Right forelimb (tissue), 1 donor: Measurements from ENCODE around the gene CPA3.

Source experiments
- DNase-seq: peaks from one replicate; pipeline ENCODE4 v3.0.0-alpha.2; 2018

CPA3 gene

DNA sequence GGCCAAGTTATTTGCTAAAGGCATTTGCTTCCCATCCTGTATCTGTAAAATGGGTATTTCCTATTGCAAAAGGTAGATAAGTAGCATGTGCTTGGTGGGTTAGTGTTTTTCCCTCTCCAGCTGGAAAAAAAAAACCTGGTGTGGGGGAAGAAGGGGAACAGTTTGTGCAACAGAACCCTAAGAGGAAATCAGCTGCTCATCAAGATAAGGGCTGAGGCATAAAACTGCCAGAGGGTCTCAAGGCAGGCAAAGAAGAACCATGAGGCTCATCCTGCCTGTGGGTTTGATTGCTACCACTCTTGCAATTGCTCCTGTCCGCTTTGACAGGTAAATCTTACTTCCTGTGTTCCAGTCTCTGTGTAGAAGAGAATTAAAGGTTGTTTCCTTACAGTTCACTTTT lies at the start of gene CPA3:
TSS of gene CPA3 (plus strand) at position 248 of the 400 bp plus-strand sequence. CDS start at position 260, 12 bp downstream.
- DNase-seq: no peak

DNA sequence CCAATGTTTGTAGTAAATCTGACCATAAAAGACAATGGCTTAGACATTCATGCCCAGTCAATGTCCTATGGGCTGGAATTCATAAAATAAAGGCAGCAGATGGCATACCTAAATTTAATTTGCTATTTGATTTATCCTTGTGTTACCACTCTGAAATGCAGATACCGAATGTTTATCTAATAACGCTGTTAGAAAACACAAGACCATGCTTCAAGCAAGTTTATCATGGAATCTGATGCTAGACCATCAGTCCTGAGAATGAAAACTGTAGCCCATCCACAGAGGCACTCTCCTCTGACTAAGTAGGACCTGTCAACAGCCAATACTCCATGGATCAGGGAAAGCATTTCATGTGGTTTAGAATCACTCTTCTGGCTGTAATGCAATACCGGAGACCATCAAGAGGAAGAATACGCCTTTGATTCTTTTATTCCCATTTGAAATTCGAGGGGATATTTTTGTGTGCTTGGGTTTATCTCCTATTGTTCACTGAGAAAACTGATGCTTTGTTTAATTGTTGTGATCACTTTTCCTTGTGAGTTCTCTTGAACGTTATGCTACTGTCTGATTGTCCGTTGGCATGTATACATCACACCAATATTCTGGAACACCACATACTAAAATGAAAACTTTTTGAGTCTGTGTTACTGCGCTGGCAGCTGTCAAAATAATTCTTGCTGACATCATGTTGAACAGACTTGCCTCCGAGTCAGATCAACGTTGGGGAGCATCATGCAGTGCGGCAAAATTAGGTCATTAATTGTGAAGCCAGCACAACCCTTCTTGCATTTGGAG lies 49.6 kb upstream of the CPA3 start:
- DNase-seq: no peak

DNA sequence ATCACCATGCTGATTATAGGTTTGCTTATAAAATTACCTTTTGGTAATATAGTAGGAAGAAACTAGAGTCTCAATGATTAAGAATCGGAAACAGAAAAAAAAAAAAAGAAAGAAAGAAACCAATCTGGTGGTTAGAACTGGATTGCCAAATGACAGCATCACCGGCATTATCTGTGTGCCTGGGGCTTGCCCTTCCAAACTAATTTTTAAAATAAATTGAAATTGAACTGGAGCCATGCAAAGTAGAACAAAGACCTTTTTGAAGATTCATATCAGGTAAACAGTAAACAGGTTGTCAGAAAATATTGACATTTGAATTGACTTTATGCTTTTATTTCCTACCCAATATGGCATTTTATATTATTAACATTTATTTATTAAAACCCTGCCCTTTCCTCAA lies 48.7 kb upstream of the CPA3 start:
- no peak for DNase-seq

GRCh38 chr3:148816981-148817525 lies 48.0 kb upstream of the CPA3 start:
- DNase-seq: no peak

DNA sequence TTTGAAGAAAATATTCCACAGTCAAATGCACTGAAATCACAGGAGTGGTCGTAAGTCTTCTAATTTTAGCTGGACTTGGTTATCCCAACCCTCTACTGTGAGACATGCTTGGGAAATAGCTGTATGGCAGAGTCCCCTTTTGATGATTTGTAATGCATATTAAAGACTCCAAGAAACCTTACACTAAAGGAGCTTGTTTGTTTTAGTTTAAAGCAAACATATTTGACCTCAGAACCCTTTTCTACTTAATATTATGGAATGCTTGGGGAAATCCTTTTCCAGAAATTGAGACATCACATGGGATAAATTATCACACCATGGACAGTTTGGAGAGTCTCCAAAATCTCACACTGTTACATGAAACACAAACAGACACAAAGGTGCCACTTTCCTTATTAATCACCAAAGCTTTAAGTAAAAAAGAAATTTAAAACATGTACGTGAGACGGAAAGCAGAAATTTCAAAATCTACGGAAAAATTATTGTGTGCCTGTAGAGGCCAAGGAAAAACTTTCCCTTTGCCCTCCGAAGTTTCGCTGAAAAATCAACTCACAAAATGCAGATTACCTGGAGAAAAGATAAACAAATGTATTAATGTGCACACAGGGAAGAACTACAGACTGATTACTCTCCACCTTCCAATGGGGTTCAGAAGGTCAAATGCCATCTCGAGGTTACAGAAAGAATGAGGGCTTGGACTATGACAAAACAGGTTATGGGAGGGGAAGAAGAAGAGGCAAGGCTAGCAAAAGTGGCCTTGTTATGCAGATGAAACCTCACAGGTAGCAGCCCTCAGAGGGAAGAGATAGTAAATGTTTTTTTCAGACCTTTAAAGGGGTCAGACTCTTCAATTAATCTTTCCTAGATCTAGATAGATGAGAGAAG lies 44.5 kb upstream of the CPA3 start:
- DNase-seq: no peak

DNA sequence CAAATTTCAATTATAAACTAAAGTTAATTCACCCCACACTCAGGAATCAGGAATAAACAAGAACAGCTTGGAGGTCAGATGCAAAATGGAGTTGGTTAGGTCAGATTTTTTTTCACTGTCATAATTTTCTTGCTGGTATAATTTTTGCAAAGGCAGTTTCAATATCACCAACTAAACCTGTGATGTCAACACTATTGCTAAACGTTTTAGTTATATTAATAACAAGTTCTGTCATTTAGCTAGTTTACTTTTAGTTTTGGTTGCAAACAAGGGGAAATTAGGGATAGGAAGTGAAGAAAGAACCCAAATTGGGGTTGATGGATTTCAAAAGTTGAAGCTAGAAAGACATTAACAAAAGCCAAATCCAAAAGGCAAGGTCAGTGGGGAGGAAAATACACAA lies 42.1 kb upstream of the CPA3 start:
- DNase-seq: no peak

DNA sequence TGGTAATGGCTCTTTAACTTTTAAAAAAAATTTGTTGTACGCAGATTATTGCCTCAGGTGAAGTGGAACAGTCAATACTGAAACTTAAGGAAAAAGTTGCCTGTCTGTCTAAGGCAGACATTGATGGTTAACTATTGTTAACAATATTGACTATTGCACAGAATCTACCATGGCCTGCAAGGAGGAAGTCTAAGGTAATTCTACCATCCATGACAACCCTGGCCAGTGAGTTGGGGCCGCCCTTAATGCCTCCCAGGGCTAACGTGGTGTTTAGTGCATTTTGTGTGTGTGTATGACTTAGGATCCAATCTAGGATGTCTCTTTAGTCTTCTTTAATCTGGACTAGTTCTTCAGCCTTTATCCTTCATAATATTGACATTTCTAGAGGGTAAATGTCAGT lies 39.6 kb upstream of the CPA3 start:
- no peak for DNase-seq

GRCh38 chr3:148827585-148827984 lies 37.5 kb upstream of the CPA3 start, which contains the start of gene CPB1:
Gene CPB1 (plus strand): TSS chr3:148827811. CDS start chr3:148827824, 13 bp downstream.
- DNase-seq: no peak

DNA sequence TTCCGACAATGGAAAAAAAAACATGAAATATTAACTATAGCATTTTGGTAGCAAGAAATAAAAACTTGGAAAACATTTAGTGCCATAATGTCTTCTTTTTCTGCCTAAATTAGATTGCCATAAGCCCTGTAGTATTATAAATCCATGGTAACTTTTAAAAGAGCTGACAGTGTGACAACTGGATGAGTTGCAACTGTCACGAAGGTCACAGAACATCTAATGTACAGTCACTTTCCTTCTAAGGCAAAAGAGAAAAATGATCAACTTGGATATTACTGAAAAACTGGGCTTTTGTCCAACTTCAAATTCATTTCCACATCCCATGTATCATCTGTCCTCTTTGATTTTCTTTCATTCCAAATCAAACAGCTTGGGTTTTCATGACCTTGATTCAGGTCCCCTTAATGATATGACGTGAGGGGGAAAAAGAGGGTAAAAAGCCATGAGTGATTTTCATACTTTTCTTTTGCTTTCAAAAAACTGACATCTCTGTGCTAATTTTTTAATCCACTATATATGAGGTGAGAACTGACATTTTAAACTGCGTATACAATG lies 36.9 kb upstream of the CPA3 start:
- no peak for DNase-seq

GRCh38 chr3:148829926-148830325 lies 35.2 kb upstream of the CPA3 start:
- DNase-seq: no peak

DNA sequence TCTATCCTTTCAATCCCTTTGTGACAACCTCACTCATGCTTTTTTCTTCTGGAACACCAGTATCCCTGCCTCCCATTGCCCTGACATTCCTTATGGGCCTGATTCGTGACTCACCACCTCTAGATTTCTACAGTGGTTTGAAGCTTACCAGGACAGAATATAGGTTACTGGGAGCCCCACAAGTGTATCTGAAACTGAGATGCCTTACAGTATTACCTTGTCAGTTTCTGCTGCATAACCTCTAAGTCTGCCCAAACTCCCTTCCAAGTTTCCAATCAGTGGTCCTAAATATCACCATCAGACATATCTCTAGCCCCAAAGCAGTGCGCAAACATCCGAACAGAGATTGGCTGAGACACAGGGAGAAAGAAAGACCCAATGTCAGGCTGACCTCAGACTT lies 31.9 kb upstream of the CPA3 start:
- DNase-seq: no peak

DNA sequence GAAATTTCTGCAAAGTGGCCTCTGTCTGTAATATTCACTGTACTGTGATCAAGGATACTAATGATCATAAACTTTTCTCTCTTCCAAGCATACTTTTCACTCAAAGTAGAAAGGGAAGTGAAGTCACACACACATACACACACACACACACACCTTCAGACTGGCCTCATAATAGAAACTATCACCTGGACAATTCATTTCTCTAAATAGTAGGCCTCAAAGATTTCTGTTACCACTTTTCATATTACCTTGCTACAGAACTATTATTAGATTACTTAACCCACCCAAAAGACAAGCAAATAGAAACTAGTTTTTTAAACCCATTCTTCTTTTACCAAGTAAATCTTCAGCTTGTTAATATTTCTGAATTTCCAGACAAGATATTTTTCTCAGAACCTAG lies 25.3 kb upstream of the CPA3 start:
- no peak for DNase-seq

- no peak for DNase-seq
Observed at GRCh38 chr3:148840451-148840850, 24.6 kb upstream of the CPA3 start.

DNA sequence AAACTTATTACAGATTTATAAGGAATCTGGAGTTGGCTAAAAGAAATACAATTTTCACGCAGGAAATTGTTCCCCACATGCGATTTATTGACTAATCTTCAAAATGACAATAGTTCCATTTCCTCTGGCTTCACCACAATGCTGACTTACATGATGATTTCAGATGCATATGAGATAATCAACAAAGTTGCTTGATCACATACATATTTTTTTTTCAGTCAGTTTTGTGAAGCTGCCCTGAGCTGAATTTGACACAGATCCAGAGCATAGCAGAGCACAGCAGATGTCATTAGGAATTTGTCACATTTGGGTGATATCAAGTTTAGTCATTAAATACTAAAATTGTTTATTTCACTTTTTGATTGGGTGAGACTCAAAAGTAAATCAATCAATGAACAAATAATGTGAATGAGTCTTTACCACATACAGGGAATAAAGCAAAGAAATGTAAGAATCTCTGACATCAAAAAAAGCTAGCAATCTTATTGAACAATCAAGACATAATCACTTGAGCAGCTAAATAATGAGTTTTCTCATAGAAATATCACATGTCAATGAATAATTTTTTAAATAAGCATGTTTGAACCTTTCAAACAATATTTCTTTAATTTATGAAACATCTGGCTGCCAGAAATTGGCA lies 19.2 kb upstream of the CPA3 start:
- DNase-seq: no peak

- no peak for DNase-seq
Observed at GRCh38 chr3:148847351-148847750, 17.7 kb upstream of the CPA3 start.

DNA sequence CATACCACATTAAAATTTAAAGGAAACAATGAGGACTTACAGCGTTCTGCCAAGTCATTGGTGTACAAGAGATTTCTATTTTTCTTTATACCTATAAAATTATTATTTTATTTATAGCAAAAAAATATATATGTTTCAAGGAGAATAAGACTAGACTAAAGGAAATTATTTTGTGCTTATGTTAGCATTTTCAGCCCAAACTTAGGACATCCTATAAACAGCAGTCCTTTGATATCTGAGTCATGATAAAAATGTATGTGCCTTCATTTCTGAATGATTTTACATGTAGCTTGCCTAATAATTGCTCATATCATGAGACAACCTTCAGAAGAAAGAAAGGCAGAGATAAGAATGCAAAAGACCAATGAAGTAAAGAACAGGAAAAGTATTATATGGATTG lies 16.7 kb upstream of the CPA3 start:
- no peak for DNase-seq

GRCh38 chr3:148852271-148852992 lies 12.7 kb upstream of the CPA3 start:
- no peak for DNase-seq

DNA sequence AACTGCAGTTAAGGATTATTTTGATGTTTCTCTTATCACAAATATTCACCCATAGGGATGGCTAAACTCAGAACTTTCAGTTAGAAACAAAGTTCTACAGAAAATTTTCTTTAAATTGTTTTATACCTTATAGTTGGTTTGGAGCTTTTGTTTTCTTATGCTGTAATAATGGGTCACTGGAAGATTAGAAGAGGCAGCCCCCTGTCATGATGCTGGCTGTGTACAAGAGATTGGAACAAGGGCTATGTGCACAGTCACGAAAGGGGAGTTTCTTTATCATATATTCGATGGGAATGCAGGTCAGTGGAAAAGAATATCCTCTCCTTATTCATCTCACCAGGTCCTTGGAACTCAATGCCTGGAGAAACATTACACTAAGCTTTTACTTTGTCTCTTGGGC lies 12.0 kb upstream of the CPA3 start:
- DNase-seq: no peak

DNA sequence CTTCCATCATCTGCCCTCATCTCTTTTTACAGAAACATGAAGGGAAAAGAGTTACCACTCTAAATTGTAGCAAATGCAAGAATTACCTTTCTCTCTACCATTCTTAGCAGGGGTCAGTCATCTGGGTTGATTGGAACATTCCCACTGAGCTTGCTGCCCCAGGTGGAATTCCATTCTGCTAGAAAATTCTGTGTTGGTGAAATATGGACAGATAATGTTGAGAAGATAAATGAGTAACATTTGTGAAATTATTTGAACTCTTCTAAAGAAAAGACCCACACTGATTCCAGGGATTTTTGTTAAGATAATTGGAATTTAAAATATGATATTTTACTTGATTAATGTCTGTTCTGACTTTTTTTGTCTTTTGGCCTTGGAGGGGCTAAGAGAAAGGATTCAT lies 11.0 kb upstream of the CPA3 start:
- no peak for DNase-seq

DNA sequence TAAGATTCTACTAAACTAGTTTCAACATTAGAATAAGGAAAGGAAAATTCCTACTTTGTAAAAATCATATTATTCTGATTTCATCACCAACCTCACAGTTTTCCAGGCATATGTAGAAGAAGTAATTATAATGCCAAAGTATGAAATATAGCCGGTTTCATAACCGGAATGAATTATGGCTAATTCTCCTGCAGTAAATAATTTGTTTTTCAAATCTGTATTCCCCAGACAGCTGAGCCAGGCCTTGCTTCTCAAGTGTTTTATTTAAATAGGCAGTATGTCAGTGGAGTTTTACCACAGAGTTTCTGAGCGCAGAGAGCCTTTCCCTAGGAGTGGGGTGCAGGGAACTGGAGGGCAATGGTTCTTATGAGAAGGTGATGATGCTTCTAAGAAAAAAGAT lies 8.7 kb upstream of the CPA3 start:
- DNase-seq: no peak

- no peak for DNase-seq
Observed at GRCh38 chr3:148857316-148857715, 7.8 kb upstream of the CPA3 start.

DNA sequence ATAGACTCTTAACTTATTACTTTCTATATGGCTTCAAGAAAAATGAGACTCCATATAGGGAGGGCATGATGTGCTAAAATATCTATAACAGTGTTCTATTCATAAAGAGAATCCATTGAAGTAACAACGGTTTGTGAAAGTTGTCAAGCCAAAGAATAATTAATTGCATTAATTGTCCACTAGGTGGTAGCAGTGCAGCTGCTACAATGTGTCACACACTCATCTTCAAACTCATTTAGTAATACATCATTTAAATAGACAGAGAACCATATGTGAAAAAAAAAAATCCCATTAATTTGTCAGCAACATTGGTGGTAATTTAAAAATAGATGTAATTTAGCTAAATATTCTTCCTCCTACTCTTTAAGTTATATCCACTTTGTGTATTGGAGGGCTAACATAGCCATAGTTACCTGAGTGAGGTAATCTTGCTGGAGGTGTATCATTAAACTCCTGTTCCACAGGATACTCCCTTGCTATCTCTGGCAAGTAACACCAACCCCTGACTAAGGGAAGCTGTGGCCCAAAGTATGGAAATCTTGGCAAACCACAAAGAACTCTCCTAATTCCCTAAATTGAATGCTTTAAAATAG lies 3.7 kb upstream of the CPA3 start:
- DNase-seq: no peak
